Measurements from ENCODE around the gene LY6G5B.

The LY6G5B gene

GRCh38 chr6:31715022-31715958 lies 45.5 kb downstream of the LY6G5B start, which contains the start of gene LY6G6D:
LY6G6D (plus strand) TSS chr6:31715348; CDS start chr6:31715356, 8 bp downstream.
- DNase-seq (ENCODE audit: low spot score) = no peak

DNA sequence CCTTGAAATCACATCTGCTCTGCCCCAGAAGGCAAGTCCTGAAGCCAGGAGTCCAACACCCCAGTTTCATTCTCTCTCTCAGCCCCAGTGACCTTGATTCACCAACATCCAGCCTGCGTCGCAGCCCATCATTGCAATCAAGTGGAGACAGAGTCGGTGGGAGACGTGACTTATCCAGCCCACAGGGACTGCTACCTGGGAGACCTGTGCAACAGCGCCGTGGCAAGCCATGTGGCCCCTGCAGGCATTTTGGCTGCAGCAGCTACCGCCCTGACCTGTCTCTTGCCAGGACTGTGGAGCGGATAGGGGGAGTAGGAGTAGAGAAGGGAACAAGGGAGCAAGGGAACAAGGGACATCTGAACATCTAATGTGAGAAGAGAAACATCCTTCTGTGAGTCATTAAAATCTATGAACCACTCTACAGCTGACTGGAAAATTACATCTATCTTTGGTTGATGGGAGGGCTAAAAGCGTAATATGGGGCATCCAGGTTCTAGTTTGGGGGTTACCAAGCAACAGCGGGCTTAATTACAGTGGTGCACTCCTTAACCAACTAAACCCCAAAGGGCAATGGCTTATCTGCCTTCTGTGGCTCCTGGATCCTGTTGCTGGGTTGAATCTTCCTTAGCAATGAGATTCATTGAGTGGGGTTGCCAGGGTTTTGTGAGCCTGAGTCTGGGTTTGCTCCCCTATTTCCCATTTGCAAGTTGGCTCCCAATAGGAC lies 47.9 kb downstream of the LY6G5B start:
- no peak for DNase-seq (ENCODE audit: low spot score)

GRCh38 chr6:31718265-31718664 lies 48.5 kb downstream of the LY6G5B start:
- DNase-seq (ENCODE audit: low spot score) = no peak

GRCh38 chr6:31719001-31719400 lies 49.2 kb downstream of the LY6G5B start:
- no peak for DNase-seq (ENCODE audit: low spot score)

DNA sequence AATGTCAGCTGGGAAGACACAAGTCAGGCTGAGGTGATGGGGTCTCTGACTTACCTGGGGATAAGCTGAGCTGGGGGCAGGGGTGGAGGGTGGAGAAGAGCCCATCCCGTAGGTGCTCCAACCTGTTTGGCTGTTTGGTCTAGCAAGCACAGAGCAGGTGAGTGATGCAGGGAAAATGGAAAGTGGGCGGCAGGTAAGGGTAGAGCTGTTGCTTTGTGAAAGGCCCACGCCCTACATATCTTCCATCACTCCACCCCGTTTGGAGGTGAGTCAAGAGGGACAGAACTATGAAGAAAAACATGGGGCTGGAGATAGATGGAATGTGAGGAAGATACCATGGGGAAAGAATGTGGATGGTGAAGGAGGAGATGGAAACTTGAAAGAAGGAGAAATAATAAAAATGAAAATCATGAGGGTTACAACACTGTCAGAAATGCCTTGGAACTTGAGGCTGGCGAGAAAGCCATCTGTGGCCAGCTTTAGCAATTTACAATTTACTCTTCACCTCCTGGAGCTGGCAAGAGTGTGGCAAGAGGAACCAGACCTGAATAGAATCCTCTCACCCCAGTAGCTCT lies 50.5 kb downstream of the LY6G5B start:
- DNase-seq (ENCODE audit: low spot score) = no peak

DNA sequence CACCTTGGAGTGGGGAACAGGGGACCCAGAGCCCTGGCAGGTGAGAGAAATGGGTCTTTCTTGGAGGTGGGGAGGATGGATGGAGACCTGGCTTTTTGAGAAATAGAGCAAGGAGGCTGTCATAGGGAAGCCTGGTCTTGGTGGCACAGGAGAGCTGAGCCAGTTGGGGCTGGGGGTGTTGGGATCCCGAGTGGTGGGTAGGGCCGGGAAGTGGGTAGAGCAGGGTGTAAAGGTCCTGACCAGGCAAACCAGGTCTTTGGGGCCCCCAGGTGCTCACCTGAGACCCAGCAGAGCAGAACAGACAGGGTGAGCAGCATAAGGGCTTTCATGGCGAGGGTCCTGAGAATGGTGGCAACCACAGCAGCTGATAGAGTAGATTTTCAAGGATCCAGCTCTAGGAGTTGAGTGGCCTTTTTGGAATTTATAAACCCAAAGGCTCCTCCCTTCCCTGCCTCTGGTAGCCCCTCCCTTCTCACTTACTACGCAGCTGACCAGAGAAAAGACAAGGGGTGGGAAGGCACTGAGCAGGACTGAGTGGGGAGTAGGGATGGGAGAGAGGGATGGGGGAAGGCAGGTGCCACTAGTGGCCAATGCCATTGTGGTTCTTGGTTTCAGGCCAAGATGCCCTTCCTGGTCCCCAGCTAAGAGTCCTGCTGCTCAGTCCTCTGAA lies 51.7 kb downstream of the LY6G5B start, which contains the start of gene LY6G6C:
Gene LY6G6C (minus strand): TSS at position 396 of the 670 bp plus-strand sequence. CDS start 67 bp downstream, at position 329.
- DNase-seq (ENCODE audit: low spot score) = no peak

- DNase-seq (ENCODE audit: low spot score) = no peak
Observed at GRCh38 chr6:31722173-31722572, 52.4 kb downstream of the LY6G5B start.
